ENCODE data around the gene NRTN. TPM values are rescaled to one million over a fixed set of nuclear protein-coding genes. Genes with fewer than 3 reads are reported as not detected.

Gene NRTN
- total RNA-seq, 1 donor from 2014 or later, result 0.25 TPM

- intact Hi-C loops (cut with micrococcal nuclease), result no loop called here
Measured at GRCh38 chr19:5811117-5811516, 6.2 kb downstream of the NRTN start.

- intact Hi-C loops (cut with micrococcal nuclease), result no loop called here
Measured at GRCh38 chr19:5814123-5814851, 9.4 kb downstream of the NRTN start.

- intact Hi-C loops (cut with micrococcal nuclease), result no loop called here
Measured at GRCh38 chr19:5814852-5815246, 10.0 kb downstream of the NRTN start.

GRCh38 chr19:5817218-5817617 is 12.4 kb downstream of the NRTN start:
- intact Hi-C loops (cut with micrococcal nuclease), result no loop called here

- intact Hi-C loops (cut with micrococcal nuclease), result no loop called here
Measured at GRCh38 chr19:5818594-5818993, 13.7 kb downstream of the NRTN start.

GRCh38 chr19:5820785-5821184 is 15.9 kb downstream of the NRTN start:
- intact Hi-C loops (cut with micrococcal nuclease), result no loop called here

- intact Hi-C loops (cut with micrococcal nuclease), result no loop called here
Measured at GRCh38 chr19:5821521-5822180, 16.8 kb downstream of the NRTN start.

GRCh38 chr19:5822181-5822844 is 17.4 kb downstream of the NRTN start:
- intact Hi-C loops (cut with micrococcal nuclease), result no loop called here

GRCh38 chr19:5823579-5824281 is 18.9 kb downstream of the NRTN start:
- intact Hi-C loops (cut with micrococcal nuclease), result no loop called here

GRCh38 chr19:5824751-5825150 is 19.9 kb downstream of the NRTN start:
- intact Hi-C loops (cut with micrococcal nuclease), result no loop called here

GRCh38 chr19:5825178-5825577 is 20.3 kb downstream of the NRTN start:
- intact Hi-C loops (cut with micrococcal nuclease), result no loop called here

- intact Hi-C loops (cut with micrococcal nuclease), result no loop called here
Measured at GRCh38 chr19:5826531-5827341, 21.9 kb downstream of the NRTN start.

- intact Hi-C loops (cut with micrococcal nuclease), result no loop called here
Measured at GRCh38 chr19:5827342-5827890, 22.5 kb downstream of the NRTN start.

GRCh38 chr19:5827891-5828660 is 23.2 kb downstream of the NRTN start:
- intact Hi-C loops (cut with micrococcal nuclease), result loop anchor here (1.0 to 2.0 kb wide), 5 partner anchors 24 to 151 kb away; partner anchors contain the start of genes CATSPERD, LONP1, RANBP3 and VMAC

- intact Hi-C loops (cut with micrococcal nuclease), result loop anchor here (1.0 to 2.0 kb wide), 5 partner anchors 25 to 150 kb away; partner anchors contain the start of genes CATSPERD, LONP1, RANBP3 and VMAC
Measured at GRCh38 chr19:5828661-5829566, 24.0 kb downstream of the NRTN start.

GRCh38 chr19:5829567-5830310 is 24.9 kb downstream of the NRTN start:
- intact Hi-C loops (cut with micrococcal nuclease), result loop anchor here (2.0 kb wide), 1 partner anchor 149 kb away; the partner anchor contains the start of gene RANBP3

- intact Hi-C loops (cut with micrococcal nuclease), result no loop called here
Measured at GRCh38 chr19:5831159-5831558, 26.3 kb downstream of the NRTN start.

GRCh38 chr19:5832061-5832460 is 27.2 kb downstream of the NRTN start:
- intact Hi-C loops (cut with micrococcal nuclease), result no loop called here

Data from T-helper 2 cell treated with Interferon-gamma antibody and Interleukin-4, amounts not matched to agents 100 ng/mL and 5 ng/mL, for 36 hours (primary cell).